Measurements from ENCODE around the gene SLC17A9.

SLC17A9 gene

GRCh38 chr20:62947532-62948300 lies 4.8 kb upstream of the SLC17A9 start:
- ChIA-PET POLR2A (ENCODE audit: low non-redundant PET) (no interaction called here), CTCF (interaction anchor here (0.9 to 1.4 kb wide), 2 partner anchors 10 to 48 kb away, joined by 3 read pairs; partner anchors contain the start of gene GID8)
- DNase-seq (ENCODE audit: low spot score), result no peak
- no peak overlapping the region for H3K27ac ChIP-seq
- no peak for TF ChIP-seq CTCF (conservative IDR thresholded peaks at IDR 0.05; ENCODE audit: low read depth)

GRCh38 chr20:62949153-62949821 lies 3.2 kb upstream of the SLC17A9 start:
- CTCF ChIA-PET, result interaction anchor here (0.6 to 1.4 kb wide), 2 partner anchors 50 to 403 kb away, joined by 3 read pairs; no protein-coding TSS in a partner anchor
- POLR2A ChIA-PET (ENCODE audit: low non-redundant PET), result no interaction called here
- no peak for TF ChIP-seq CTCF (conservative IDR thresholded peaks at IDR 0.05; ENCODE audit: low read depth)
- no peak overlapping the region for H3K27ac ChIP-seq
- DNase-seq (ENCODE audit: low spot score), result no peak

GRCh38 chr20:62949962-62950361 lies 2.5 kb upstream of the SLC17A9 start:
- ChIA-PET POLR2A (ENCODE audit: low non-redundant PET) (no interaction called here), CTCF (interaction anchor here (0.6 kb wide), 1 partner anchor 403 kb away, joined by 3 read pairs; no protein-coding TSS in a partner anchor)
- DNase-seq (ENCODE audit: low spot score), result no peak
- H3K27ac ChIP-seq, result no peak overlapping the region
- TF ChIP-seq CTCF (conservative IDR thresholded peaks at IDR 0.05; ENCODE audit: low read depth), result no peak

GRCh38 chr20:62950741-62951140 lies 1.8 kb upstream of the SLC17A9 start:
- no peak overlapping the region for H3K27ac ChIP-seq
- no peak for DNase-seq (ENCODE audit: low spot score)
- CTCF ChIA-PET, result no interaction called here
- POLR2A ChIA-PET (ENCODE audit: low non-redundant PET), result no interaction called here
- no peak for TF ChIP-seq CTCF (conservative IDR thresholded peaks at IDR 0.05; ENCODE audit: low read depth)

- TF ChIP-seq CTCF (conservative IDR thresholded peaks at IDR 0.05; ENCODE audit: low read depth), result no peak
- ChIA-PET POLR2A (ENCODE audit: low non-redundant PET) (no interaction called here), CTCF (no interaction called here)
- DNase-seq (ENCODE audit: low spot score), result no peak
- H3K27ac ChIP-seq, result no peak overlapping the region
Measured at GRCh38 chr20:62951143-62951895, 1.2 kb upstream of the SLC17A9 start.

- CTCF ChIA-PET, result no interaction called here
- POLR2A ChIA-PET (ENCODE audit: low non-redundant PET), result no interaction called here
- no peak overlapping the region for H3K27ac ChIP-seq
- DNase-seq (ENCODE audit: low spot score), result no peak
- TF ChIP-seq CTCF (conservative IDR thresholded peaks at IDR 0.05; ENCODE audit: low read depth), result no peak
Measured at GRCh38 chr20:62951896-62952372, 575 bp upstream of the SLC17A9 start.
